ENCODE measurements around the gene DCDC2. TPM values are rescaled to one million over a fixed set of nuclear protein-coding genes. Genes with fewer than 3 reads are reported as not detected.

Gene DCDC2
- total RNA-seq, 1 donor from 2014 or later, result 5.3 TPM

Other genes starting within 250 kb of the DCDC2 start
- not detected for gene NRSN1, start 231.8 kb downstream of the DCDC2 start, total RNA-seq
- gene MRS2, start 44.9 kb upstream of the DCDC2 start, total RNA-seq, result 21.3 TPM
- gene GPLD1, start 131.5 kb upstream of the DCDC2 start, total RNA-seq, result 3.1 TPM
- 15.5 TPM for gene ALDH5A1, start 136.9 kb upstream of the DCDC2 start, total RNA-seq